ENCODE results near the gene HPGDS. TPM values are rescaled to one million over a fixed set of nuclear protein-coding genes. Genes with fewer than 3 reads are reported as not detected.

The HPGDS gene
- total RNA-seq, 1 experiment from 2014 or later: not detected

DNA sequence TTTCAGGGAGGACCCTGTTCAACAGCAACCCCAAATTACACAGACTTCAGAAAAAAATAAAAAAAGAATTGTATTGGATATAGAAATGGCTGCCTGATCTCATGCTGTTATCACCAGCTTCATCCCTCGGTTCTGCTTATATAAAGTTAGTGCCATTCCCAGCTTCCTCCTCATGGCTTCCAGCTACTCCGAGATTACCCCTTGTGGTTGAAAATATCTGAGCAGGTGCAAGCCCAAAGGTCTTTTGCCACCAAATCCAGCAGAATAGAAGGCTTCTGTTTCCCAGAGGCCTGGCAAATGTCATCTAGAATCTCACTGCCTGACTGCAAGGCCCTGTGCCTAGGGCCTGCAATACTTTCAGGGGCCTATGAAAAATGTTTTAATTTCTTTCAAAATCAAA, 13.8 kb upstream of the HPGDS start:
- H3K4me2 ChIP-seq (ENCODE audit: low read length): no peak overlapping the region
- H3K9me3 ChIP-seq (ENCODE audit: low read length): no peaks in the 10 kb centered on the region
- POLR2A ChIA-PET (ENCODE audit: unreplicated experiment): no interaction called here
- ATAC-seq: no peak
- no peaks in the 10 kb centered on the region for H3K9me2 ChIP-seq (replicated peaks; ENCODE audit: low read length)
- H3K9ac ChIP-seq (ENCODE audit: low read length): no peak overlapping the region
- H2AFZ ChIP-seq (ENCODE audit: low read length): no peak overlapping the region
- H3K4me3 ChIP-seq (ENCODE audit: low read length): no peak overlapping the region
- H3K27me3 ChIP-seq (ENCODE audit: low read length): no peaks in the 10 kb centered on the region
- H4K20me1 ChIP-seq (ENCODE audit: low read length): no peaks in the 10 kb centered on the region
- CTCF ChIA-PET: no interaction called here
- no peaks in the 10 kb centered on the region for H3F3A ChIP-seq (ENCODE audit: low read length, unreplicated experiment)
- peaks cover 5% of the 10 kb centered on the region; the same call in 1 of the 2 replicates for H3K4me1 ChIP-seq (ENCODE audit: insufficient read depth, low read length)
- DNase-seq: no peak
- no peaks in the 10 kb centered on the region for H3K36me3 ChIP-seq (ENCODE audit: low read depth, low read length)
- H3K79me2 ChIP-seq (ENCODE audit: low read length): no peaks in the 10 kb centered on the region
- TF ChIP-seq EZH2phosphoT487 (IDR thresholded peaks at IDR 0.05; ENCODE audit: borderline replicate concordance, low read length): no peak
- TF ChIP-seq, protein P1, sequence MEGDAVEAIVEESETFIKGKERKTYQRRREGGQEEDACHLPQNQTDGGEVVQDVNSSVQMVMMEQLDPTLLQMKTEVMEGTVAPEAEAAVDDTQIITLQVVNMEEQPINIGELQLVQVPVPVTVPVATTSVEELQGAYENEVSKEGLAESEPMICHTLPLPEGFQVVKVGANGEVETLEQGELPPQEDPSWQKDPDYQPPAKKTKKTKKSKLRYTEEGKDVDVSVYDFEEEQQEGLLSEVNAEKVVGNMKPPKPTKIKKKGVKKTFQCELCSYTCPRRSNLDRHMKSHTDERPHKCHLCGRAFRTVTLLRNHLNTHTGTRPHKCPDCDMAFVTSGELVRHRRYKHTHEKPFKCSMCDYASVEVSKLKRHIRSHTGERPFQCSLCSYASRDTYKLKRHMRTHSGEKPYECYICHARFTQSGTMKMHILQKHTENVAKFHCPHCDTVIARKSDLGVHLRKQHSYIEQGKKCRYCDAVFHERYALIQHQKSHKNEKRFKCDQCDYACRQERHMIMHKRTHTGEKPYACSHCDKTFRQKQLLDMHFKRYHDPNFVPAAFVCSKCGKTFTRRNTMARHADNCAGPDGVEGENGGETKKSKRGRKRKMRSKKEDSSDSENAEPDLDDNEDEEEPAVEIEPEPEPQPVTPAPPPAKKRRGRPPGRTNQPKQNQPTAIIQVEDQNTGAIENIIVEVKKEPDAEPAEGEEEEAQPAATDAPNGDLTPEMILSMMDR (conservative IDR thresholded peaks at IDR 0.05; ENCODE audit: low read depth, low read length): no peak
- BruUV-seq (replicated peaks): no TSS peak
- H3K27ac ChIP-seq (ENCODE audit: low read length): no peak overlapping the region
- intact Hi-C loops (cut with micrococcal nuclease): no loop called here

DNA sequence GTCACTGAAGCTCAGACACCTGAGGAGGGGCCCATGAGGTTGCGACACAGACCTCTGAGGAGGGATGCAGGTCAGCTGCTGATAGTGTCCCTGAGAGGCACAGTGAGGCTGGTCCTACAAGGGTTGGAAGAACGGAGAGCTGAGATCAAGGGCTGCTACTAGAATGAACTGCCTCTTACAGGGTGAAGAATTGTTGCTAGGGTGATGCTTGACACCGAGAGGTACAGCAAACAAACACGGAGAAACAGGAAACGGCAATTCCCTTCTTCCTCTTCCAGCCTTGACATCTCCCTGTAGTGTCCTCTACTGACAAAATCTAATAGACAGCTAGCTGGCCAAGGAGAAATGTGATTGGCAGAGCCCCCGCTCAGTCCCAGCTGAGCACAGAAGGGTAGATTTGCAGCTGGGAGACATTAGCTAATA, 11.8 kb upstream of the HPGDS start:
- no peaks in the 10 kb centered on the region for H3K79me2 ChIP-seq (ENCODE audit: low read length)
- peaks cover 5% of the 10 kb centered on the region; the same call in 1 of the 2 replicates for H3K4me1 ChIP-seq (ENCODE audit: insufficient read depth, low read length)
- no peak overlapping the region for H3K4me3 ChIP-seq (ENCODE audit: low read length)
- H3K27me3 ChIP-seq (ENCODE audit: low read length): no peaks in the 10 kb centered on the region
- intact Hi-C loops (cut with micrococcal nuclease): no loop called here
- H3K4me2 ChIP-seq (ENCODE audit: low read length): no peak overlapping the region
- no peaks in the 10 kb centered on the region for H3F3A ChIP-seq (ENCODE audit: low read length, unreplicated experiment)
- CTCF ChIA-PET: no interaction called here
- TF ChIP-seq EZH2 (IDR thresholded peaks at IDR 0.05; ENCODE audit: low read length, unreplicated experiment) (no peak), EZH2phosphoT487 (IDR thresholded peaks at IDR 0.05; ENCODE audit: borderline replicate concordance, low read length) (no peak)
- TF ChIP-seq, protein P1 (conservative IDR thresholded peaks at IDR 0.05; ENCODE audit: low read depth, low read length): no peak
- no peak overlapping the region for H3K27ac ChIP-seq (ENCODE audit: low read length)
- no peaks in the 10 kb centered on the region for H3K9me3 ChIP-seq (ENCODE audit: low read length)
- H3K36me3 ChIP-seq (ENCODE audit: low read depth, low read length): no peaks in the 10 kb centered on the region
- POLR2A ChIA-PET (ENCODE audit: unreplicated experiment): no interaction called here
- no peak overlapping the region for H2AFZ ChIP-seq (ENCODE audit: low read length)
- DNase-seq (no peak), ATAC-seq (no peak)
- no peak overlapping the region for H3K9ac ChIP-seq (ENCODE audit: low read length)
- H4K20me1 ChIP-seq (ENCODE audit: low read length): no peaks in the 10 kb centered on the region
- no peaks in the 10 kb centered on the region for H3K9me2 ChIP-seq (replicated peaks; ENCODE audit: low read length)
- BruUV-seq (replicated peaks): no TSS peak

DNA sequence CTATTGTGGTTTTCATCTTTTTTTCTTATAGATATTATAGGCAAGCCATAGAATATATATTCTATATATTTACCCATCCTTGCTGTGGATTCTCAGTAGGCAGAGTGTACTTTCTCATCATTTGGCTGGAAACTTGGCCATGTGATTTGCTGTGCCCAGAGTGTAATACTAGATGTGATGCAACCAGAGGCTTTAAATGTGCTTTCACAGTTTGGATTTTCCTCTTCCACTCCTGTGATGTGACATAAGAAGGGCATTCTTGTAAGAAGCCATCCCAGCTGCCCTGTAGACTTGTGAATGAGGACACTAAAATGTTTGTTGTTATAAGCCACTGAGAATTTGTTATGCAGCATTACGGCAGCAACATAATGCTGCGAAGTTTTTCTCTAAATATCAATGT, 10.4 kb upstream of the HPGDS start:
- Histone ChIP-seq H3K4me3 (ENCODE audit: low read length) (no peak overlapping the region), H3K27ac (ENCODE audit: low read length) (no peak overlapping the region), H3K4me2 (ENCODE audit: low read length) (no peak overlapping the region), H2AFZ (ENCODE audit: low read length) (no peak overlapping the region), H3K9ac (ENCODE audit: low read length) (no peak overlapping the region), H3K27me3 (ENCODE audit: low read length) (no peaks in the 10 kb centered on the region), H3K9me2 (replicated peaks; ENCODE audit: low read length) (no peaks in the 10 kb centered on the region), H3K79me2 (ENCODE audit: low read length) (no peaks in the 10 kb centered on the region), H3K36me3 (ENCODE audit: low read depth, low read length) (no peaks in the 10 kb centered on the region), H3K9me3 (ENCODE audit: low read length) (no peaks in the 10 kb centered on the region), H3K4me1 (ENCODE audit: insufficient read depth, low read length) (peaks cover 4% of the 10 kb centered on the region; the same call in 1 of the 2 replicates), H4K20me1 (ENCODE audit: low read length) (no peaks in the 10 kb centered on the region), H3F3A (ENCODE audit: low read length, unreplicated experiment) (no peaks in the 10 kb centered on the region)
- intact Hi-C loops (cut with micrococcal nuclease): no loop called here
- CTCF ChIA-PET: no interaction called here
- POLR2A ChIA-PET (ENCODE audit: unreplicated experiment): no interaction called here
- ATAC-seq: no peak
- TF ChIP-seq EZH2phosphoT487 (IDR thresholded peaks at IDR 0.05; ENCODE audit: borderline replicate concordance, low read length) (no peak), EZH2 (IDR thresholded peaks at IDR 0.05; ENCODE audit: low read length, unreplicated experiment) (no peak)
- TF ChIP-seq, protein P1 (conservative IDR thresholded peaks at IDR 0.05; ENCODE audit: low read depth, low read length): no peak
- no peak for DNase-seq
- no TSS peak for BruUV-seq (replicated peaks)
